Esophagus squamous epithelium (tissue), 4 donors: ENCODE data around the gene MYO18A.

Source experiments
- CTCF ChIP-seq, 6 experiments: fragments of 450-650 bp in 4 of 6; fragments of 200-600 bp in 2 of 6; sonication (generic) in 2 of 6; IDR thresholded peaks; one replicate each; pipeline ENCODE4 v1.5.1; 2016 to 2019; ENCODE audit warnings: antibody characterized with exemption in 6 of 6, mild to moderate bottlenecking in 4 of 6, moderate library complexity in 4 of 6
- POLR2A ChIP-seq, 4 donors: fragments of 450-650 bp; IDR thresholded peaks; one replicate each; pipeline ENCODE4 v1.6.1; 2017; ENCODE audit warnings: antibody characterized with exemption in 4 of 4, mild to moderate bottlenecking in 4 of 4, moderate library complexity in 3 of 4

- no peak for TF ChIP-seq CTCF (IDR thresholded peaks at IDR 0.05)
- no peak for TF ChIP-seq POLR2A (IDR thresholded peaks at IDR 0.05)
These were observed 54.5 kb downstream of the MYO18A start for GRCh38 chr17:29125651-29126050.
